CD4-positive, alpha-beta memory T cell (primary cell): ENCODE data around the gene ZNF512B. TPM values are rescaled to one million over a fixed set of nuclear protein-coding genes. Genes with fewer than 3 reads are reported as not detected.
A peak's percentile ranks its signal among the peaks of the same experiment; 100 is the strongest.

Experiments used
- CTCF ChIA-PET: fragments of 350-600 bp; sonication (Branson Sonifier 250); formaldehyde crosslinking; loops from one replicate; lab custom pipeline; 2021; ENCODE audit warnings: inconsistent platforms; ENCODE audit not compliant: partially characterized antibody; lab: Charles Lee
- POLR2A ChIA-PET: fragments of 350-600 bp; sonication (Branson Sonifier 250); formaldehyde crosslinking; loops from one replicate; lab custom pipeline; 2021; ENCODE audit not compliant: partially characterized antibody; lab: Charles Lee
- DNase-seq, 5 donors: peaks; one replicate each; pipeline versions ENCODE4 v3.0.0 to v3.0.0-alpha.2; 2020 to 2022; ENCODE audit warnings: mixed read lengths in 1 of 5
- H3K27ac ChIP-seq: one replicate; pipeline ENCODE4 v1.7.0; 2013; ENCODE audit warnings: low read depth, low read length
- H3K27me3 ChIP-seq: 2 replicates; pipeline ENCODE4 v1.7.0; 2013; ENCODE audit warnings: mild to moderate bottlenecking, low read length, moderate library complexity; ENCODE audit not compliant: insufficient read depth
- H3K36me3 ChIP-seq: 2 replicates; pipeline ENCODE4 v1.7.0; 2013; ENCODE audit warnings: mild to moderate bottlenecking, low read length, moderate library complexity; ENCODE audit not compliant: insufficient read depth
- H3K4me1 ChIP-seq: 2 replicates; pipeline ENCODE4 v1.7.0; 2013; ENCODE audit warnings: mild to moderate bottlenecking, low read length, moderate library complexity; ENCODE audit not compliant: insufficient read depth
- H3K4me3 ChIP-seq, 2 donors: one replicate each; pipeline ENCODE4 v1.7.0; 2013; ENCODE audit warnings: low read length in 2 of 2, mild to moderate bottlenecking in 1 of 2
- H3K9me3 ChIP-seq, 2 donors: one replicate each; pipeline ENCODE4 v1.7.0; 2013; ENCODE audit warnings: low read length in 2 of 2, control low read depth in 1 of 2; ENCODE audit not compliant: control insufficient read depth in 1 of 2
- H3K27ac Mint-ChIP-seq, 7 donors: one replicate each; pipeline ENCODE4 v1.8.0; 2020 to 2021; ENCODE audit warnings: mixed read lengths in 7 of 7, mild to moderate bottlenecking in 6 of 7, inconsistent platforms in 3 of 7, moderate library complexity in 3 of 7
- H3K27me3 Mint-ChIP-seq, 2 donors: one replicate each; pipeline ENCODE4 v1.8.0; 2020 to 2021; ENCODE audit warnings: mixed read lengths in 2 of 2
- H3K36me3 Mint-ChIP-seq, 2 donors: one replicate each; pipeline ENCODE4 v1.8.0; 2020 to 2021; ENCODE audit warnings: mixed read lengths in 2 of 2, inconsistent platforms in 1 of 2, mild to moderate bottlenecking in 1 of 2
- H3K4me1 Mint-ChIP-seq, 4 donors: one replicate each; pipeline ENCODE4 v1.8.0; 2020 to 2021; ENCODE audit warnings: mixed read lengths in 4 of 4, mild to moderate bottlenecking in 1 of 4
- H3K4me3 Mint-ChIP-seq, 8 donors: one replicate each; pipeline ENCODE4 v1.8.0; 2020 to 2021; ENCODE audit warnings: mixed read lengths in 8 of 8, mild to moderate bottlenecking in 7 of 8, moderate library complexity in 6 of 8, inconsistent platforms in 3 of 8
- H3K9me3 Mint-ChIP-seq, 8 donors: one replicate each; pipeline ENCODE4 v1.8.0; 2020 to 2021; ENCODE audit warnings: mixed read lengths in 8 of 8, mild to moderate bottlenecking in 5 of 8, inconsistent platforms in 3 of 8, moderate library complexity in 1 of 8
- intact Hi-C: fragments of 100-400 bp; cut with micrococcal nuclease; formaldehyde crosslinking; loops from one replicate; pipeline ENCODE4 v1.15.1; 2023
- polyA plus RNA-seq, 2 donors: library from polyadenylated mRNA; unstranded; fragments of 300-500 nt; fragmentation: Illumina TruSeq; gene quantifications; one replicate each; pipeline ENCODE4 v1.2.3, GENCODE V29; 2021
- total RNA-seq, 2 experiments: library from RNA; stranded (reverse); gene quantifications; one replicate each; pipeline ENCODE4 v1.2.3, GENCODE V29; 2021

Gene ZNF512B
- total and polyA plus RNA-seq, 4 experiments from 2014 or later, result 0.20 to 22.0 (median 11.2) TPM

DNA sequence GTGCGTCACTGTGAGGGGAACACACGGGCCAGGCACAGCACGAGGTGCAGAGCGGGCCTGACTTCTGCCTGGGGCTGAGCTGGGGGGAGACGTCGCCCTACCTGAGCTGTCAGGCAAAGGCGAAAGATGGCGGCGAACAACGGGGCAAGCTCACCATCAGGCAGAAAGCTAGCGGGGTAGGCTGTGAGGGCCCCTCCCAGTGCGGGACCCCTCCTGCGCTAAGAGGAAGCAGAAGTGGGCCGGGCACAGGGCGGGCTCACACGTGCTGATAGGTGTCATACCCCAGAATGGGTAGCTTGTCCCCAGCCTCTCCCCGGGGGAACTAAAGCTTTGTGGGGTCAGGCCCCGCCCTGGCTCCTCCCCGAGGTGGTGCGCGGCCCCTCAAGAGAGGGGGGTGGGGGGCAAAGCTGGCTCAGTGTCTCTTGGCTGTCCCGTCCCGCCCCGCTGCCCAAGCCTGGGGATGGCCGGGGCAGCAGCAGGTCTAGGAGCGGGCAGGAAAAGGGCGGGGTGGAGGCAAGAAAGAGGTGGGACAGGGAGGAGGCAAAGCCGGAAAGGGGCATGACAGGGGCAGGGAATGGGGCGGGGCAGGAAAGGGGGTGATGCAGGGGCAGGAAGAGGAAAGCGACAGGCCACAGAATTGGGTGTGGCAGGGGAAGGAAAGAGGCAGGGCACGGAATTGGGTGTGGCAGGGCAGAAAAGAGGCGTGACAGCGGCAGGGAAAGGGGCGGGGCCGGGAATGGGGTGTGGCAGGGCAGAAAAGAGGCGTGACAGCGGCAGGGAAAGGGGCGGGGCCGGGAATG lies 28.2 kb downstream of the ZNF512B start:
- Histone ChIP-seq H3K27ac (peak overlapping the region; percentile 36), H3K4me1 (peaks cover 24% of the 10 kb centered on the region), H3K9me3 (no peaks in the 10 kb centered on the region), H3K36me3 (peaks cover 42% of the 10 kb centered on the region), H3K27me3 (no peaks in the 10 kb centered on the region), H3K4me3 (no peak overlapping the region)
- CTCF ChIA-PET, result interaction anchor here (1.0 to 1.2 kb wide), 2 partner anchors 32 to 116 kb away, joined by 3 read pairs; no protein-coding TSS in a partner anchor
- Mint-ChIP-seq H3K27ac (peak overlapping the region; percentile 77 to 93 (median 85)), H3K36me3 (peaks cover 11 to 29% of the 10 kb centered on the region in 2 donors), H3K27me3 (no peaks in the 10 kb centered on the region), H3K4me1 (peaks cover 5 to 27% (median 18%) of the 10 kb centered on the region in 4 donors), H3K4me3 (peak overlapping the region in 7 of 8 donors; percentile 35 to 68 (median 43)), H3K9me3 (peaks cover 0 to 2% (median 0%) of the 10 kb centered on the region in 8 donors)
- peak; percentile 75 to 88 (median 87) for DNase-seq
- intact Hi-C loops, result no loop called here
- POLR2A ChIA-PET, result interaction anchor here (1.2 to 2.7 kb wide), 5 partner anchors 9 to 46 kb away, joined by 3 to 8 read pairs (median 3); partner anchors contain the start of gene UCKL1

DNA sequence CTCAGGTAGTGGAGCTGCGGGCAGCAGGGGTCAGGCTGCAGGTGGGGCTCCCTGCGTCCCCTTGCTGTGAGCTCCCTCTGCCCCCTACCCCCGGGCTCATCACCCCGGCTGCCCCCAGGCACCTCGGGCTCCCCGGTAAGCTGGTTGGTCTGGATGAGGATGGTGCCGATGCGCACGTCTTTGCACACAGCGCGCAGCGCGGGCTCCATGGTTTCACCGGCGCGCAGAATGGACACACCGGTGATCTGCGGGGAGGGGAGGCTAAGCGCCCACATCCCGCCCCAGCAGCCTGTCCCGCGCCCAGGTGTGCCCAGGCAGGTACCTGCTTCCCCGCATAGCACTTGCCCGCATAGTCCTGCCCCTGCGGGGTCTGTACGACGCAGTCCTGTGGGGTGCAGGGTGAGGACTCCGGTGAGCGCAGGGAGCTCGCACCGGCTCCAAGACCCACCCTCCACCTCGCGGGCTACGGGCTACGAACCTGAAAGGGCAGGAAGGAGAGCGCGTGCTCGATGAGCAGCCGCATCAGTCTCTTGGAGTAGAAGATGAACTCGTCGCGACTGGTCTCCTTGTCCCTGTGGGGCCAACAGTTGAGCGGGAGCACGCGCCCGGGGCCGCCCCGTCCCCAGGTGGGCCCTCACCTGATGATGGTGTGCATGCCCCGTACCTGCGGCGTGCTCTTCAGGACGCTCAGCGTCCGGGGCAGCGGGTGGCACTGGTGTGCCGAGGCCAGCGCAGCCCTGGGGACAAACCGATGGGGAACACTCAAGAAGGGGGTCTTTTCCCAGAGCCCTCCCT lies 29.1 kb downstream of the ZNF512B start:
- Histone ChIP-seq H3K4me3 (no peak overlapping the region), H3K27me3 (no peaks in the 10 kb centered on the region), H3K4me1 (peaks cover 24% of the 10 kb centered on the region), H3K27ac (peak overlapping the region; percentile 36), H3K9me3 (no peaks in the 10 kb centered on the region), H3K36me3 (peaks cover 48% of the 10 kb centered on the region)
- intact Hi-C loops, result no loop called here
- POLR2A ChIA-PET, result interaction anchor here (1.2 to 2.7 kb wide), 4 partner anchors 10 to 45 kb away, joined by 3 to 8 read pairs (median 3); partner anchors contain the start of gene UCKL1
- H3K4me1 Mint-ChIP-seq, result peaks cover 5 to 25% (median 17%) of the 10 kb centered on the region in 4 donors
- H3K4me3 Mint-ChIP-seq, result peak overlapping the region in 2 of 8 donors; percentile 13
- peaks cover 18 to 34% of the 10 kb centered on the region in 2 donors for H3K36me3 Mint-ChIP-seq
- DNase-seq, result peak in 1 of 5 donors; percentile 34
- CTCF ChIA-PET, result interaction anchor here (1.0 to 1.2 kb wide), 3 partner anchors 33 to 117 kb away, joined by 3 read pairs; no protein-coding TSS in a partner anchor
- H3K27ac Mint-ChIP-seq, result peak overlapping the region in 6 of 7 donors; percentile 12 to 82 (median 53)
- H3K27me3 Mint-ChIP-seq, result no peaks in the 10 kb centered on the region
- H3K9me3 Mint-ChIP-seq, result peaks cover 0 to 2% (median 0%) of the 10 kb centered on the region in 8 donors

DNA sequence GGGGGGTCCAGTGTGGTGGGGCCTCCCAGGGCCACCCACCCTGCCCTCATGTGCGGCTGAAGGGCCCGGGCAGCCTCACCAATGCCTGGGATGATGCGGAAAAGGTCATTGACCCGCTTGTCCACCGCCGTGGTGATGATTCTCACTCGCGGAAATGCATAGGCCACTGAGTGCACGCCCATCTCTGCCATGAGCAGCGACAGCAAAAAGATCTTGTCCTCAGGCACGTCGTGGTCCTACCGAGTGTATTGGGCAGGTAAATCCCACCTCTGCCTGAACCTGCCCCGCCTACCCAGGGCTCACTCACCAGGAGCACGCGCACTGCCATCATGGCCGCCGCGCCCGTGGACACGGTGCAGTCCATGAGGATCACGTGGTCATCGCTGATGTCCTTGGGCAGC lies 29.7 kb downstream of the ZNF512B start:
- peak in 1 of 5 donors; percentile 27 for DNase-seq
- Histone ChIP-seq H3K9me3 (no peaks in the 10 kb centered on the region), H3K4me1 (peaks cover 24% of the 10 kb centered on the region), H3K27me3 (no peaks in the 10 kb centered on the region), H3K4me3 (no peak overlapping the region), H3K36me3 (peaks cover 52% of the 10 kb centered on the region), H3K27ac (no peak overlapping the region)
- Mint-ChIP-seq H3K27me3 (no peaks in the 10 kb centered on the region), H3K27ac (peak overlapping the region in 1 of 7 donors; percentile 68), H3K4me1 (peaks cover 5 to 19% (median 14%) of the 10 kb centered on the region in 4 donors), H3K9me3 (peaks cover 0 to 2% (median 0%) of the 10 kb centered on the region in 8 donors), H3K36me3 (peaks cover 21 to 34% of the 10 kb centered on the region in 2 donors), H3K4me3 (no peak overlapping the region)
- ChIA-PET CTCF (interaction anchor here (1.0 kb wide), 1 partner anchor 37 kb away, joined by 3 read pairs; no protein-coding TSS in a partner anchor), POLR2A (interaction anchor here (1.2 to 2.7 kb wide), 2 partner anchors 16 to 44 kb away, joined by 3 to 8 read pairs; partner anchors contain the start of gene UCKL1)
- intact Hi-C loops, result no loop called here

DNA sequence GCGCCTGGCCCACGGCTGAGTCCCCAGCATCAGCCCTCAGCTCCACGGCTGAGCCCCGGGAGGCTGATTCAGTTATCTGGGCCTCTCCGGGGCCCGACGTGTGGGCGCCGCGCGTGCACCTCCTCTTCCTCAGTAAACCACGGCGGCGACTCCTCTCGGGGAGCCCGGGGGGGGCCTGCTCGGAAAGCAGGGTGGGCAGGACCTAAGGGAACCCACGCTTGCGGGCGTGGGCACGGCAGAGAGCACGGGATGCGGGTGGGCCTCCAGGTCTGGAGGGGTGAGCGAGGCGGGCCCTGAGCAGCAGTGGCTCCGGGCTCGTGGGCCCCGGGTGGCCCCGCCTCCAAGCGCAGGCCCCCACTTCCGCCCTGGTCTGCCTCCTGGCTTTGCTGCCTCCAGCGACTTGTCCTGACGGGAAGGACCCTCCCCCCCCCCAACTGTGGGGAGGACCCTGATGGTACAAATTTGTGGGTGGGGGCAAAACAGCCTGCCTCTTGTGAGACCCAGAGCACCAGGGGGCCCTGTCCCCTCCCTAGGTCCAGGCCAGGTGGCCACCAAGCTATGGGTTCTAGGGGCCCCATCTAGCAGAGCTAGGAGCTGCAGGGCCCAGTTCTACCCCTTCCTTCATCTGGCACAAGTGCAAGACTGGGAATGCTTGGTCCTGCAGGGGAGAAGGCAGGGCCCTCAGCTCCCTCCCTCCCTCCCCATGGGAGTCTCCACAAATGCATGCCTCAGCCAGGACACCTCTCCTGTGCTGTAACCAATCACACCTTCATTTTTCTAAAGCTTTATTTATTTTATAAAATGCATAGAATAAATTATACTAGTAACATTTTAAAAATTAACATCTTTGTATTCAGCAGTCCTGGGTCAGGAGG lies 30.4 kb downstream of the ZNF512B start:
- H3K4me3 Mint-ChIP-seq, result no peak overlapping the region
- intact Hi-C loops, result no loop called here
- peaks cover 24% of the 10 kb centered on the region for H3K4me1 ChIP-seq
- peaks cover 0 to 2% (median 0%) of the 10 kb centered on the region in 8 donors for H3K9me3 Mint-ChIP-seq
- ChIA-PET POLR2A (interaction anchor here (0.7 to 2.7 kb wide), 2 partner anchors 9 to 17 kb away, joined by 3 to 8 read pairs; partner anchors contain the start of gene UCKL1), CTCF (no interaction called here)
- H3K27me3 ChIP-seq, result no peaks in the 10 kb centered on the region
- no peaks in the 10 kb centered on the region for H3K9me3 ChIP-seq
- H3K36me3 ChIP-seq, result peaks cover 54% of the 10 kb centered on the region
- peaks cover 5 to 22% (median 13%) of the 10 kb centered on the region in 4 donors for H3K4me1 Mint-ChIP-seq
- peaks cover 25 to 38% of the 10 kb centered on the region in 2 donors for H3K36me3 Mint-ChIP-seq
- no peak overlapping the region for H3K27ac ChIP-seq
- DNase-seq, result peak in 1 of 5 donors; percentile 35
- H3K27me3 Mint-ChIP-seq, result no peaks in the 10 kb centered on the region
- no peak overlapping the region for H3K27ac Mint-ChIP-seq
- H3K4me3 ChIP-seq, result no peak overlapping the region

DNA sequence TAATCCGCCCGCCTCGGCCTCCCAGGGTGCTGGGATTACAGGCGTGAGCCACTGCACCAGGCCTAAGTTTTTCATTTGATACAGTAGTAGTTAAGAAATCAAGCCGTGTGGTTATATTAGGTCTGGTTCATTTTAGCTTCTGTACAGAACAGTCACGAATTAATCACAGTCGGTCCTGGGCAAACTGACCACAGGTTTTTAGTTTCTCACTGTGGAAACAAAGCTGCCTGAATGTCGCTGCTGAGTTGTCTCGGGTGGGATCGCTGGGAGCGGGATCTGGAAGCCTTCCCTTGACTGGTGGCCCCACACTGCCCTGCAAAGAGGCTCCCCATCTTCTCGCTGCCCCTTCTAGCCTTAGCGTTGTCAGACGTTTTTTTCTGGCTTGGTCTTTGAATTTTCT lies 32.1 kb downstream of the ZNF512B start:
- peak overlapping the region in 1 of 7 donors; percentile 57 for H3K27ac Mint-ChIP-seq
- Histone ChIP-seq H3K27ac (no peak overlapping the region), H3K27me3 (no peaks in the 10 kb centered on the region), H3K4me1 (peaks cover 15% of the 10 kb centered on the region), H3K9me3 (no peaks in the 10 kb centered on the region), H3K36me3 (peaks cover 48% of the 10 kb centered on the region), H3K4me3 (no peak overlapping the region)
- H3K36me3 Mint-ChIP-seq, result peaks cover 26 to 41% of the 10 kb centered on the region in 2 donors
- ChIA-PET CTCF (no interaction called here), POLR2A (interaction anchor here (1.0 kb wide), 1 partner anchor 19 kb away, joined by 3 read pairs; the partner anchor contains the start of gene UCKL1)
- peaks cover 5 to 22% (median 13%) of the 10 kb centered on the region in 4 donors for H3K4me1 Mint-ChIP-seq
- H3K27me3 Mint-ChIP-seq, result no peaks in the 10 kb centered on the region
- H3K9me3 Mint-ChIP-seq, result peaks cover 0 to 2% (median 0%) of the 10 kb centered on the region in 8 donors
- DNase-seq, result no peak
- intact Hi-C loops, result no loop called here
- no peak overlapping the region for H3K4me3 Mint-ChIP-seq

GRCh38 chr20:63935447-63935846 lies 34.3 kb downstream of the ZNF512B start:
- H3K27ac ChIP-seq, result no peak overlapping the region
- POLR2A ChIA-PET, result interaction anchor here (2.0 kb wide), 1 partner anchor 71 kb away, joined by 5 read pairs; no protein-coding TSS in a partner anchor
- Mint-ChIP-seq H3K9me3 (no peaks in the 10 kb centered on the region), H3K4me1 (peaks cover 0 to 11% (median 0%) of the 10 kb centered on the region in 4 donors), H3K27me3 (no peaks in the 10 kb centered on the region), H3K4me3 (no peak overlapping the region), H3K27ac (peak overlapping the region in 2 of 7 donors; percentile 32 to 48), H3K36me3 (peaks cover 25 to 45% of the 10 kb centered on the region in 2 donors)
- CTCF ChIA-PET, result interaction anchor here (0.9 kb wide), 1 partner anchor 398 kb away, joined by 3 read pairs; the partner anchor contains the start of gene PTK6
- no peak for DNase-seq
- H3K27me3 ChIP-seq, result no peaks in the 10 kb centered on the region
- no peaks in the 10 kb centered on the region for H3K9me3 ChIP-seq
- intact Hi-C loops, result no loop called here
- H3K4me3 ChIP-seq, result no peak overlapping the region
- peaks cover 60% of the 10 kb centered on the region for H3K36me3 ChIP-seq
- no peaks in the 10 kb centered on the region for H3K4me1 ChIP-seq
